Measurements from ENCODE around the gene COL10A1. TPM values are rescaled to one million over a fixed set of nuclear protein-coding genes. Genes with fewer than 3 reads are reported as not detected.

COL10A1 gene
- not detected for total RNA-seq

- DNase-seq (ENCODE audit: low spot score), result no peak
- Mint-ChIP-seq H3K9me3 (no peaks in the 10 kb centered on the region), H3K4me3 (no peak within 1 kb of the TSS), H3K4me1 (ENCODE audit: low read depth in 2 of 2) (peaks cover 5 to 13% of the 10 kb centered on the region in 2 donors), H3K27ac (no peak within 1 kb of the TSS), H3K27me3 (no peaks in the 10 kb centered on the region), H3K36me3 (no peaks in the 10 kb centered on the region)
- ATAC-seq, result no peak
Observed at GRCh38 chr6:116126032-116126431, at the start of gene COL10A1. TSS of gene COL10A1 (minus strand) at chr6:116126132. CDS start at chr6:116125492, 640 bp downstream.

- peaks cover 20% of the 10 kb centered on the region for H3K36me3 Mint-ChIP-seq
- ATAC-seq (no peak), DNase-seq (ENCODE audit: low spot score) (no peak)
- H3K27ac Mint-ChIP-seq, result no peak overlapping the region
- peaks cover 6% of the 10 kb centered on the region for H3K9me3 Mint-ChIP-seq
- no peak overlapping the region for H3K4me3 Mint-ChIP-seq
- H3K27me3 Mint-ChIP-seq, result no peaks in the 10 kb centered on the region
- peaks cover 5 to 7% of the 10 kb centered on the region in 2 donors for H3K4me1 Mint-ChIP-seq (ENCODE audit: low read depth in 2 of 2)
Observed at GRCh38 chr6:116175344-116175743, 49.4 kb upstream of the COL10A1 start.

- Mint-ChIP-seq H3K9me3 (peaks cover 6% of the 10 kb centered on the region), H3K36me3 (peaks cover 20% of the 10 kb centered on the region), H3K27ac (no peak overlapping the region), H3K4me3 (no peak overlapping the region), H3K27me3 (no peaks in the 10 kb centered on the region), H3K4me1 (ENCODE audit: low read depth in 2 of 2) (peaks cover 5 to 7% of the 10 kb centered on the region in 2 donors)
- ATAC-seq (no peak), DNase-seq (ENCODE audit: low spot score) (no peak)
Observed at GRCh38 chr6:116173928-116174327, 48.0 kb upstream of the COL10A1 start.

- DNase-seq (ENCODE audit: low spot score) (no peak), ATAC-seq (no peak)
- Mint-ChIP-seq H3K36me3 (peaks cover 16% of the 10 kb centered on the region), H3K9me3 (peaks cover 8% of the 10 kb centered on the region), H3K4me1 (ENCODE audit: low read depth in 2 of 2) (peaks cover 5 to 7% of the 10 kb centered on the region in 2 donors), H3K4me3 (no peak overlapping the region), H3K27me3 (no peaks in the 10 kb centered on the region), H3K27ac (no peak overlapping the region)
Observed at GRCh38 chr6:116170358-116171057, 44.6 kb upstream of the COL10A1 start.

GRCh38 chr6:116169880-116170279 is 43.9 kb upstream of the COL10A1 start:
- Mint-ChIP-seq H3K4me1 (ENCODE audit: low read depth in 2 of 2) (peaks cover 5 to 7% of the 10 kb centered on the region in 2 donors), H3K27me3 (no peaks in the 10 kb centered on the region), H3K9me3 (peaks cover 5% of the 10 kb centered on the region), H3K4me3 (no peak overlapping the region), H3K27ac (no peak overlapping the region), H3K36me3 (peaks cover 11% of the 10 kb centered on the region)
- DNase-seq (ENCODE audit: low spot score) (no peak), ATAC-seq (no peak)

- peaks cover 12% of the 10 kb centered on the region for H3K9me3 Mint-ChIP-seq
- peaks cover 5 to 9% of the 10 kb centered on the region in 2 donors for H3K4me1 Mint-ChIP-seq (ENCODE audit: low read depth in 2 of 2)
- no peak for DNase-seq (ENCODE audit: low spot score)
- H3K36me3 Mint-ChIP-seq, result peaks cover 17% of the 10 kb centered on the region
- no peak overlapping the region for H3K27ac Mint-ChIP-seq
- no peak for ATAC-seq
- H3K4me3 Mint-ChIP-seq, result no peak overlapping the region
- no peaks in the 10 kb centered on the region for H3K27me3 Mint-ChIP-seq
Observed at GRCh38 chr6:116168148-116168547, 42.2 kb upstream of the COL10A1 start.

- H3K36me3 Mint-ChIP-seq, result peaks cover 19% of the 10 kb centered on the region
- DNase-seq (ENCODE audit: low spot score) (no peak), ATAC-seq (no peak)
- H3K4me1 Mint-ChIP-seq (ENCODE audit: low read depth in 2 of 2), result peaks cover 5 to 9% of the 10 kb centered on the region in 2 donors
- H3K4me3 Mint-ChIP-seq, result no peak overlapping the region
- H3K27ac Mint-ChIP-seq, result no peak overlapping the region
- H3K9me3 Mint-ChIP-seq, result peaks cover 12% of the 10 kb centered on the region
- H3K27me3 Mint-ChIP-seq, result no peaks in the 10 kb centered on the region
Observed at GRCh38 chr6:116166369-116166768, 40.4 kb upstream of the COL10A1 start.

GRCh38 chr6:116165596-116165995 is 39.7 kb upstream of the COL10A1 start:
- H3K4me1 Mint-ChIP-seq (ENCODE audit: low read depth in 2 of 2), result peaks cover under 1 to 5% of the 10 kb centered on the region in 2 donors
- H3K27ac Mint-ChIP-seq, result no peak overlapping the region

GRCh38 chr6:116159782-116160524 is 34.0 kb upstream of the COL10A1 start:
- no peak for DNase-seq (ENCODE audit: low spot score)
- H3K36me3 Mint-ChIP-seq, result peaks cover 19% of the 10 kb centered on the region
- H3K27me3 Mint-ChIP-seq, result no peaks in the 10 kb centered on the region

More at GRCh38 chr6:116165596-116165995, 39.7 kb upstream of the COL10A1 start:
- ATAC-seq, result peak in 1 of 2 donors; percentile 36
- Mint-ChIP-seq H3K36me3 (peaks cover 19% of the 10 kb centered on the region), H3K27me3 (no peaks in the 10 kb centered on the region), H3K9me3 (peaks cover 12% of the 10 kb centered on the region), H3K4me3 (no peak overlapping the region)
- DNase-seq (ENCODE audit: low spot score), result no peak

GRCh38 chr6:116158641-116159040 is 32.7 kb upstream of the COL10A1 start:
- Mint-ChIP-seq H3K4me1 (ENCODE audit: low read depth in 2 of 2) (peaks cover 0 to 7% of the 10 kb centered on the region in 2 donors), H3K4me3 (no peak overlapping the region), H3K36me3 (peaks cover 13% of the 10 kb centered on the region), H3K27me3 (no peaks in the 10 kb centered on the region), H3K27ac (no peak overlapping the region), H3K9me3 (peaks cover 3% of the 10 kb centered on the region)
- DNase-seq (ENCODE audit: low spot score) (no peak), ATAC-seq (no peak)

More at GRCh38 chr6:116159782-116160524, 34.0 kb upstream of the COL10A1 start:
- H3K4me1 Mint-ChIP-seq (ENCODE audit: low read depth in 2 of 2), result peaks cover 0 to 12% of the 10 kb centered on the region in 2 donors
- no peak overlapping the region for H3K27ac Mint-ChIP-seq
- no peak overlapping the region for H3K4me3 Mint-ChIP-seq
- H3K9me3 Mint-ChIP-seq, result peaks cover 7% of the 10 kb centered on the region
- no peak for ATAC-seq

GRCh38 chr6:116157391-116157790 is 31.5 kb upstream of the COL10A1 start:
- Mint-ChIP-seq H3K9me3 (no peaks in the 10 kb centered on the region), H3K4me1 (ENCODE audit: low read depth in 2 of 2) (peaks cover 0 to 7% of the 10 kb centered on the region in 2 donors), H3K4me3 (no peak overlapping the region), H3K27me3 (no peaks in the 10 kb centered on the region), H3K27ac (no peak overlapping the region), H3K36me3 (peaks cover 7% of the 10 kb centered on the region)
- DNase-seq (ENCODE audit: low spot score), result no peak
- no peak for ATAC-seq

GRCh38 chr6:116156405-116157326 is 30.7 kb upstream of the COL10A1 start:
- Mint-ChIP-seq H3K36me3 (peaks cover 7% of the 10 kb centered on the region), H3K9me3 (no peaks in the 10 kb centered on the region), H3K27ac (no peak overlapping the region), H3K27me3 (no peaks in the 10 kb centered on the region), H3K4me1 (ENCODE audit: low read depth in 2 of 2) (peaks cover 0 to 7% of the 10 kb centered on the region in 2 donors), H3K4me3 (no peak overlapping the region)
- no peak for DNase-seq (ENCODE audit: low spot score)
- no peak for ATAC-seq

GRCh38 chr6:116154887-116155286 is 29.0 kb upstream of the COL10A1 start:
- Mint-ChIP-seq H3K4me1 (ENCODE audit: low read depth in 2 of 2) (peaks cover 0 to 3% of the 10 kb centered on the region in 2 donors), H3K36me3 (no peaks in the 10 kb centered on the region), H3K4me3 (no peak overlapping the region), H3K27ac (no peak overlapping the region), H3K27me3 (no peaks in the 10 kb centered on the region), H3K9me3 (no peaks in the 10 kb centered on the region)
- DNase-seq (ENCODE audit: low spot score) (no peak), ATAC-seq (no peak)

Data from natural killer cell treated with Interleukin-12 subunit alpha and Interleukin-12 subunit beta and Interleukin-15 and Interleukin-18, amount 100 ng/mL, for 72 hours (primary cell).